GM21390 (cell line): ENCODE results near the gene ALDH5A1.

Source experiments
- ATAC-seq: cut with Tn5 transposase; IDR thresholded peaks from one replicate; pipeline ENCODE4 v1.9.1; 2021; ENCODE audit not compliant: unreplicated experiment

The ALDH5A1 gene

DNA sequence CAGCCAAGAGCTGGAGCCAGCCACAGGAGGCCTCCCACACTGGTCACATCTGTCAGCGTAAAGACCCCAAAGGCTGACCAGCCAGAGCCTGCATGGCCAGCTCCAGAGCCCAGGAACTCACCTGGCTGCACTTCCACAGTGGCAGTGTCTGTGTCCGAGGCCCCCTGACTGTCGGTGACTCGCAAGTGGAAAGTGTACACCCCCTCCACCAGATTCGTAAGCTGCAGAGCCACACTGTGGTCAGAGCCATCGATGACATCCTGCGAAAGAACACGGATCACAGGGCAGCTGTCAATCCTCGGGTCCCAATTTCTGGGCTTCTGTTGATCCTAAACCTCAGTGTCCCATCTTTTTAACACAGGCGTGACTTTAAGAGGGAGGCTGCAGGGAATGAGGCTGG lies 69.3 kb downstream of the ALDH5A1 start:
- ATAC-seq, result no peak

GRCh38 chr6:24565196-24565595 lies 70.4 kb downstream of the ALDH5A1 start:
- no peak for ATAC-seq

DNA sequence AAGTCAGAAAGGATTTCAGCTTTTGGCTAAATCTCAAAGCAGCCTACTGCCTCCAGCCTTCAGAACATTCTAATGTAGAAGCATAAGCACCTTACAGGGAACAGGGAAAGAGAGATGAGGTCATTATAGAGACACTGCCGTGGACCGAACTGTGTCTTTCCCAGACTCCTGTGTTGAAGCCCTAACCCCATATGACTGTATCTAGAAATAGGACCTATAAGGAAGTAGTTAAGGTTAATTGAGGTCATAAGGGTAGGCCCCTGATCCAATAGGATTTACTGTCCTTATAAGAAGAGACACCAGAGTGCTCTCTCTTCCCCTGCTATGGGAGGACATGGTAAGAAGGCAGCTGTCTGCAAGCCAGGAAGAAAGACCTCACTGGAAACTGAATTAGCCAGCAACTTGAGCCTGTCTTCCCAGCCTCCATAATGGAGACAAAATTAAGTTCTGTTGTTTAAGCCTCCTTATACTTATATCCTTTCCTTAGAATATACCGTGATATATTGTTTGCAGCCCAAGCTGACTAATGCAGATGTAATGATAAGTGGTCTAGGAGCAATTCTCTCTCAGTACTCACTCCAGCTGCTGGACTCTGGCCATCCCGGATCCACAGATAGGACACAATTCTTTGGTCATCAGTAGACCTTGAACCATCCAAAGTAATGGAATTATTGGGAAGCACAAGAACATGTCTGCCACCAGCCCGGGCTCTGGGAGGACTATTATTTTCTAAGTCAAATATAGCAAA lies 71.4 kb downstream of the ALDH5A1 start:
- ATAC-seq, result no peak

DNA sequence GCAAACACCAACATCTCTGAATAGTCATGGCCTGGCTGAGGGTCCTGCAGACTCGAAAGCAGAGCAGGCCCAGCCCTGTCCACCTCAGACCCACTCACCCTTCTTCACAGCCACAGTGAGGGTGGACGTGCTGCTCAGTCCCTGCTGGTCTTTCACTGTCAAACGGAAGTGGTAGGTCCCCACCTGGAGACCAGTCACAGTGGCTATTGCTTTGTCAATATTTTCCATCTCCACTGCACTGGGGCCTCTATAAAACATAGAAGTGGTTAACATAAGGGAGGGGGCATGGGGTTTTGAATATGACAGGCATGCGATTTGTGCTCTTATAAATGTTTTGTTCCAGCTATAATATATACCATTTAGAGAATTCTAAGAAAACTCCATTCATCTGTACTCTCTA lies 73.9 kb downstream of the ALDH5A1 start:
- ATAC-seq, result no peak

GRCh38 chr6:24569811-24570210 lies 75.0 kb downstream of the ALDH5A1 start:
- ATAC-seq, result no peak

- no peak for ATAC-seq
Observed at GRCh38 chr6:24571361-24571760, 76.6 kb downstream of the ALDH5A1 start.

GRCh38 chr6:24574809-24575208 lies 80.0 kb downstream of the ALDH5A1 start:
- ATAC-seq, result peak; percentile 89

DNA sequence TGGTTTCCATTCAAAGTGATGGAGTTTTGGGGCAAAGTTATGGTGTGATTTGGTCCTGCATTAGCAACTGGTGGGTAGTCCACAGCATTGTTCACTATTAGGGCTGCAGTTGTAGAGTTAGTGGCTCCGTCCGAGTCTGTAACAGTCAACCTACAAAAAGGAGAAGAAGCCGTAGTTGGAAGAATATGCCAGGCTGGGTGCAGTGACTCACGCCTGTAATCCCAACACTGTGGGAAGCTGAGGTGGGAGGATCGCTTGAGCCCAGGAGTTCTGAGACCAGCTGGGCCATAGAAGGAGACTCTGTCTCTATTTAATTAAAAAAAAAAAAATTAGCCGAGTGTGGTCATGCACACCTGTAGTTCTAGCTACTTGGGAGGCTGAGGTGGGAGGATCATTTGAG lies 81.7 kb downstream of the ALDH5A1 start:
- no peak for ATAC-seq

- peak; percentile 68 for ATAC-seq
Observed at GRCh38 chr6:24581084-24581669, 86.4 kb downstream of the ALDH5A1 start.

GRCh38 chr6:24583463-24584381 lies 89.0 kb downstream of the ALDH5A1 start:
- peak; percentile 75 for ATAC-seq

GRCh38 chr6:24584382-24584720 lies 89.6 kb downstream of the ALDH5A1 start:
- no peak for ATAC-seq
